Osteocyte (in vitro differentiated cells): ENCODE results near the gene IFITM2. TPM values are rescaled to one million over a fixed set of nuclear protein-coding genes. Genes with fewer than 3 reads are reported as not detected.
A peak's percentile ranks its signal among the peaks of the same experiment; 100 is the strongest.
"Not testable (repeated sequence)": the region's sequence is repeated elsewhere in the genome, so short reads cannot be mapped to it uniquely, and the experiment has no call there.

Experiments used
- DNase-seq: peaks from one replicate; pipeline ENCODE4 v3.0.0; 2021; ENCODE audit warnings: mixed read lengths; ENCODE audit not compliant: unreplicated experiment; ENCODE audit errors: extremely low spot score
- H3K27ac Mint-ChIP-seq: one replicate; pipeline ENCODE4 v1.8.0; 2021; ENCODE audit warnings: mild to moderate bottlenecking, mixed read lengths; ENCODE audit not compliant: unreplicated experiment
- H3K27me3 Mint-ChIP-seq: one replicate; pipeline ENCODE4 v1.8.0; 2021; ENCODE audit warnings: mixed read lengths; ENCODE audit not compliant: unreplicated experiment
- H3K36me3 Mint-ChIP-seq: one replicate; pipeline ENCODE4 v1.8.0; 2021; ENCODE audit warnings: mixed read lengths; ENCODE audit not compliant: unreplicated experiment
- H3K4me1 Mint-ChIP-seq: one replicate; pipeline ENCODE4 v1.8.0; 2021; ENCODE audit warnings: mixed read lengths; ENCODE audit not compliant: unreplicated experiment
- H3K4me3 Mint-ChIP-seq: one replicate; pipeline ENCODE4 v1.8.0; 2021; ENCODE audit warnings: mild to moderate bottlenecking, moderate library complexity, mixed read lengths; ENCODE audit not compliant: unreplicated experiment
- H3K9me3 Mint-ChIP-seq: one replicate; pipeline ENCODE4 v1.8.0; 2021; ENCODE audit warnings: mixed read lengths; ENCODE audit not compliant: unreplicated experiment
- long read RNA-seq: library from polyadenylated mRNA; unstranded; transcript quantifications from one replicate; pipeline ENCODE4 v2.0.0, GENCODE V29; 2021
- total RNA-seq: library from RNA; stranded (reverse); gene quantifications from 2 replicates; pipeline ENCODE4 v1.2.1, GENCODE V29; 2021
- TF ChIP-seq, protein P1 (sequence below): fragments of 200-600 bp; sonication (generic); IDR thresholded peaks from 2 replicates; pipeline ENCODE4 v1.5.0; 2021; ENCODE audit warnings: antibody characterized with exemption, mild to moderate bottlenecking, moderate library complexity

The IFITM2 gene
- 671 and 698 TPM in 2 replicates for total RNA-seq
- long read RNA-seq, transcript IFITM2-206 (2 exons, 892 nt): major isoform, 55 of 62 reads
- long read RNA-seq, partial matches to known transcripts: 0 of 62 reads
- long read RNA-seq, other reads (novel, unspliced or antisense): 6 of 62 reads

DNA sequence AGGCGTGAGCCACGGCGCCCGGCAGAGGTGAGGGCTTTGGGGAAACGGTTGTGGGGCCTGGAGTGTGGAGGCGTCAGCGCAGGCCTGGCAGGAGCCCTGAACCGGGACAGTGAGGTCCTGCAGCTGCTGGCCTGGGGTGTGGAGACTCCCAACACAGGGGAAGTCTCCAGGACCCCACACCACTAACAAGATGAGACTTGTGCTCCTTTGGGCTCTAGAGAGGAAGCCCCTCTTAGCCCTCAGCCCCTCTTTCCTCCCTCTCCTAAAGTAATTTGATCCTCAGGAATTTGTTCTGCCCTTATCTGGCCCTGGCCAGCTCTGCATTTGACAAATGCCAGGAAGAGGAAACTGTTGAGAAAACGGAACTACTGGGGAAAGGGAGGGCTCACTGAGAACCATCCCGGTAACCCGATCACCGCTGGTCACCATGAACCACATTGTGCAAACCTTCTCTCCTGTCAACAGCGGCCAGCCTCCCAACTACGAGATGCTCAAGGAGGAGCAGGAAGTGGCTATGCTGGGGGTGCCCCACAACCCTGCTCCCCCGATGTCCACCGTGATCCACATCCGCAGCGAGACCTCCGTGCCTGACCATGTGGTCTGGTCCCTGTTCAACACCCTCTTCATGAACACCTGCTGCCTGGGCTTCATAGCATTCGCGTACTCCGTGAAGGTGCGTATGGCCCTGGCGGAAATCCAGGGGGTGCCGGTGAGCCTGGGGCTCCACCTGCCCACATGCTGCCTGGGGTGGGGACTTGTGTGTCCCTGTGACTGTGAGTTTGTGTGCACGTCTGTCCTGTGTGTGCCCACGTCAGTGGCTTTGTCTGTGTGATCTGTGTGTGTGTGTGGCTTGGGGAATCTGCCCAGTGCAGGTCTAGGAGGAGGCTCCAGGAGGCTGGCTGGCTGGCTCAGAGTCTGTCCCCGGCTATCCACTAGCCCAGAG, at the start of gene IFITM2:
TSS of gene IFITM2 (plus strand) at position 51 of the 943 bp plus-strand sequence. CDS start at position 428, 377 bp downstream.
- Mint-ChIP-seq H3K4me1 (peaks cover 45% of the 10 kb centered on the region), H3K4me3 (peak within 1 kb of the TSS; percentile 88), H3K27ac (peak within 1 kb of the TSS; percentile 91)
- DNase-seq, H3K36me3 Mint-ChIP-seq, H3K27me3 Mint-ChIP-seq, H3K9me3 Mint-ChIP-seq: not testable (repeated sequence)

DNA sequence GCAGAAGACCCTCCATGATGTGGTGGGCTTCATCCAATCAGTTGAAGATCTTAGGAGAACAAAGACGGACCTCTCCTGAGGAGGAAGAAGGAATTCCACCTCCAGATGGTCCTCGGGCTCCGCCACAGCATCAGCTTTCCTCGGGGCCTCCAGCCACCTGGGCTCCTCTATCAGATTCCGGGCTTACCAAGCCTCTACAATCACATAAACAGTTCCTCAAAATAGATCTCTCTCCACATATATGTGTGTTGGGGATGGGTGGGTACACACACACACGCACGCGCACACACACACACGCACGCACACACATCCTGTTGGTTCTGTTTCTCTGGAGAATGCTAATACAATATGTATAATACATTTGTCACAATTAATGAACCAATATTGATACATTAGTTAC, 48.2 kb upstream of the IFITM2 start:
- Mint-ChIP-seq H3K4me1 (no peaks in the 10 kb centered on the region), H3K4me3 (no peak overlapping the region), H3K27me3 (peaks cover 2% of the 10 kb centered on the region), H3K9me3 (no peaks in the 10 kb centered on the region), H3K36me3 (no peaks in the 10 kb centered on the region), H3K27ac (no peak overlapping the region)
- TF ChIP-seq, protein P1, sequence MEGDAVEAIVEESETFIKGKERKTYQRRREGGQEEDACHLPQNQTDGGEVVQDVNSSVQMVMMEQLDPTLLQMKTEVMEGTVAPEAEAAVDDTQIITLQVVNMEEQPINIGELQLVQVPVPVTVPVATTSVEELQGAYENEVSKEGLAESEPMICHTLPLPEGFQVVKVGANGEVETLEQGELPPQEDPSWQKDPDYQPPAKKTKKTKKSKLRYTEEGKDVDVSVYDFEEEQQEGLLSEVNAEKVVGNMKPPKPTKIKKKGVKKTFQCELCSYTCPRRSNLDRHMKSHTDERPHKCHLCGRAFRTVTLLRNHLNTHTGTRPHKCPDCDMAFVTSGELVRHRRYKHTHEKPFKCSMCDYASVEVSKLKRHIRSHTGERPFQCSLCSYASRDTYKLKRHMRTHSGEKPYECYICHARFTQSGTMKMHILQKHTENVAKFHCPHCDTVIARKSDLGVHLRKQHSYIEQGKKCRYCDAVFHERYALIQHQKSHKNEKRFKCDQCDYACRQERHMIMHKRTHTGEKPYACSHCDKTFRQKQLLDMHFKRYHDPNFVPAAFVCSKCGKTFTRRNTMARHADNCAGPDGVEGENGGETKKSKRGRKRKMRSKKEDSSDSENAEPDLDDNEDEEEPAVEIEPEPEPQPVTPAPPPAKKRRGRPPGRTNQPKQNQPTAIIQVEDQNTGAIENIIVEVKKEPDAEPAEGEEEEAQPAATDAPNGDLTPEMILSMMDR: no peak
- DNase-seq: peak; percentile 63

DNA sequence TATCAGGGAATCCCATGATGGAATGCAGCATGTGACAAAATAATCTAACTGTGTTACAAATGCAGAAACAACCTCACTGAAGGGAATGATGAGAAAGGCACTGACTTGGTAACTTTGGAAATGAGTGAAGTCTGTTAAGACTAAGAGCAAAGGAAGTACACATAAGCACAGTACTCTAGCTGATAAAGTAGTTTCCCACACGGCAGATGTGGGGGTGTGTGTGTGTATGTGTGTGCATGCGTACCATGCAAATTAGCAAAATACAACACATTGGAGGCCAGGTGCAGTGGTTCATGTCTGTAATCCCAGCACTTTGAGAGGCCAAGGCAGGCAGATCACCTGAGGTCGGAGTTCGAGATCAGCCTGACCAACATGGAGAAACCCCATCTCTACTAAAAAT, 46.0 kb upstream of the IFITM2 start:
- DNase-seq: no peak
- Mint-ChIP-seq H3K36me3 (no peaks in the 10 kb centered on the region), H3K9me3 (no peaks in the 10 kb centered on the region)

DNA sequence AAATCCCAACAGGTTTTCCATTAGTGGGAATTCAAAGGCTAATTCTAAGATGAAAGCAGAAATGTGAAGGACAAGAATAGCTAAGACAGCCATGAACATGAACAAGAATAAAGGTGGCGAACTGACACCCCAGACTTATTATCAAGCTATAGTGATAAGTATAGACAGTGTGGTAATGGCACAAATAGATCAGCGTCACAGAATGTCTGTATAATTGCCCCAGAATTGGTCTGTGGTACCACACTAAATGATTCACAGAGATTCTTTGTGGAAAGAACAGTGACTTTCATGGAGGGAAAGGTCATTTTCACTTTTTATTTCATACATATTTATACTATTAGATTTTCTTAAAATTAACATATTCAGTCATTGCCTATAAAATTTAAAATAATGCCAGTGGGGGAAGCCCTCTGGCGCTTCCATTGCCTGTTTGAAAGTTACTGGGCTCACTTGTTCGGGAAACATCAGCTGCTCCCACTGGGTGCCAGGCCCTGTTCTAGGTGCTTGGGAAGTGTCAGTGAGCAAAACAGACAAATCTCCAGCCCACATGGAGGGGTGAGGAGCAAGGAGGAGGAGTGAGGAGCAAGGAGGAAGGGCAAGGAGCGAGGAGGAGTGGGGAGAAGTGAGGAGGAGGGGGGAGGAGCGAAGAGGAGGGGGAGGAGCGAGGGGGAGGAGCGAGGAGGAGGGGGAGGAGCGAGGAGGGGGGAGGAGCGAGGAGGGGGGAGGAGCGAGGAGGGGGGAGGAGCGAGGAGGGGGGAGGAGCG, 40.8 kb upstream of the IFITM2 start:
- Mint-ChIP-seq H3K4me1 (peaks cover 6% of the 10 kb centered on the region), H3K27ac (no peak overlapping the region), H3K9me3 (no peaks in the 10 kb centered on the region), H3K36me3 (no peaks in the 10 kb centered on the region), H3K4me3 (no peak overlapping the region), H3K27me3 (peaks cover 8% of the 10 kb centered on the region)
- DNase-seq: peak; percentile 51
- TF ChIP-seq, protein P1: no peak

More for the DNA sequence above, 46.0 kb upstream of the IFITM2 start:
- TF ChIP-seq, protein P1: no peak
- no peaks in the 10 kb centered on the region for H3K4me1 Mint-ChIP-seq
- H3K27ac Mint-ChIP-seq: no peak overlapping the region
- no peak overlapping the region for H3K4me3 Mint-ChIP-seq
- H3K27me3 Mint-ChIP-seq: peaks cover 2% of the 10 kb centered on the region

DNA sequence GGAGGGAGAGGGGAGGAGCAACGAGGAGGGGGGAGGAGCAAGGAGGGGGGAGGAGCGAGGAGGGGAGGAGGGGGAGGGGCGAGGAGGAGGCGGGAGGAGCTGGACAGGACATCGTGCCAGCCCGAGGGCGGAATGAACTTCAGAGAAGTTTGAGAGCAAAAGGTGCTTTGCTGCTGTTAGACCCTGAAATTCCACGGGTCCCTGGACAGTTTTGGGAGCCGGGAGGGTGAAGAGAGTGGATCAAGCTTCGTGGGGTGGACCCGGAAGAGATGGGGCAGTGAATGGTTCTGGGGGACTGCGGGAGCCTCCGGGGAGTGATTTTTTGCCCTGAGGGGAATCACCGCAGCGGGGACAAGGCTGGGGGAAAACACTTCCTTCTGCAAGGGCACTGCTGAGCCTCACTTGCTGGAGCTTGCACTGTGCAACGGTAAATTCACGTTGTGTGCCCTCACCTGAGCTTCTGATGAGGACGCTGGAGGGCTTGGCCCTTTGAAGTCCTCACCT, 40.1 kb upstream of the IFITM2 start:
- Mint-ChIP-seq H3K27me3 (peaks cover 10% of the 10 kb centered on the region), H3K36me3 (no peaks in the 10 kb centered on the region), H3K4me3 (no peak overlapping the region), H3K9me3 (no peaks in the 10 kb centered on the region), H3K27ac (no peak overlapping the region), H3K4me1 (peaks cover 6% of the 10 kb centered on the region)
- no peak for DNase-seq
- TF ChIP-seq, protein P1: no peak

DNA sequence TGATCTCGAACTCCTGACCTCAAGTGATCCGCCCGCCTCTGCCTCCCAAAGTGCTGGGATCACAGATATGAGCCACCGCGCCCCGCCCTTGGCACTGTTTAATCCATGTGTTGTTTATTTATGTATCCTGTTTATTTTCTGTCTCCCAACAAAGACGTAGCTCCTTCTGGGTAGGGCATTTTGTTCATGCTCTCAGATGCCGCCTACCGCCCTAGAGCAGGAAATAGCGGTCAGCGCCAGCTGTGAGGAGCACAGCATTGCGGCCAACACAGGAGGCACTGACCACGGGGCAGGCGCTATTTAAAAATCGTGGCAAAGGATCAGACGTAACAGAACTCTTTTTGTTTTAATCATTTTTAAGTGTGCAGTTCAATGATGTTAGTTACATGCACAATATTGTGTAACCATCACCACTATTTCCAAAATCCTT, 38.9 kb upstream of the IFITM2 start:
- peaks cover 19% of the 10 kb centered on the region for H3K27me3 Mint-ChIP-seq
- not testable (repeated sequence) for H3K4me1 Mint-ChIP-seq, H3K36me3 Mint-ChIP-seq, H3K9me3 Mint-ChIP-seq, H3K4me3 Mint-ChIP-seq, H3K27ac Mint-ChIP-seq
- peak; percentile 65 for DNase-seq
